ENCODE results near the gene TTLL5.

DNA sequence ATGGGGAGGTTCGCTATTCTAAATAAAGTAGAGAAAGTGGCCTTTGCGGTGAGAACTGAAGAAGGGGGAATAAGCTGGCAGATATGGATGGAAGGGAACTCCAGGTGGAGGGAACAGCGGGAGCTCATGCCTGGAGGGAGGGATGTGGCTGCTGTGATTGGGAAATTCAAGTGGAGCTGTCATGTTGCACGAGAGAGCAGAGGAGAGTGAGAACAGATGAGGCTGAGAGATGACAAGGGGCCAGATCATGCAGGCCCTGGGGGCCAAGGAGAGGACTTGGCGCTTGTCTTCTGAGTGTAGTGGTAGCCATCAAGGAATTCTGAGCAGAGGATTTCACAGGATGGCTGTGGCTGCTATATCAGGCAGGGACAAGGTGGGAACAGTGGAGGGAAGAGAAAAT, 285.7 kb downstream of the TTLL5 start:
- TF ChIP-seq, protein P1, sequence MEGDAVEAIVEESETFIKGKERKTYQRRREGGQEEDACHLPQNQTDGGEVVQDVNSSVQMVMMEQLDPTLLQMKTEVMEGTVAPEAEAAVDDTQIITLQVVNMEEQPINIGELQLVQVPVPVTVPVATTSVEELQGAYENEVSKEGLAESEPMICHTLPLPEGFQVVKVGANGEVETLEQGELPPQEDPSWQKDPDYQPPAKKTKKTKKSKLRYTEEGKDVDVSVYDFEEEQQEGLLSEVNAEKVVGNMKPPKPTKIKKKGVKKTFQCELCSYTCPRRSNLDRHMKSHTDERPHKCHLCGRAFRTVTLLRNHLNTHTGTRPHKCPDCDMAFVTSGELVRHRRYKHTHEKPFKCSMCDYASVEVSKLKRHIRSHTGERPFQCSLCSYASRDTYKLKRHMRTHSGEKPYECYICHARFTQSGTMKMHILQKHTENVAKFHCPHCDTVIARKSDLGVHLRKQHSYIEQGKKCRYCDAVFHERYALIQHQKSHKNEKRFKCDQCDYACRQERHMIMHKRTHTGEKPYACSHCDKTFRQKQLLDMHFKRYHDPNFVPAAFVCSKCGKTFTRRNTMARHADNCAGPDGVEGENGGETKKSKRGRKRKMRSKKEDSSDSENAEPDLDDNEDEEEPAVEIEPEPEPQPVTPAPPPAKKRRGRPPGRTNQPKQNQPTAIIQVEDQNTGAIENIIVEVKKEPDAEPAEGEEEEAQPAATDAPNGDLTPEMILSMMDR (conservative IDR thresholded peaks at IDR 0.05 in 1 of 2, IDR thresholded peaks at IDR 0.05 in 1 of 2; ENCODE audit: extremely low read depth in 1 of 2, insufficient read depth in 1 of 2, low read depth in 1 of 2, low read length in 2 of 2) = no peak
- no peak for TF ChIP-seq EZH2 (IDR thresholded peaks at IDR 0.05; ENCODE audit: borderline replicate concordance, low read length)
